NCI-H524 treated with DMSO at 0.1 percent for 48 hours (cell line): ENCODE measurements around the gene MS4A12.
"Not testable (repeated sequence)": the region's sequence is repeated elsewhere in the genome, so short reads cannot be mapped to it uniquely, and the experiment has no call there.

Source experiments
- DNase-seq: peaks from one replicate; lab custom pipeline; 2025; lab: John Stamatoyannopoulos, UW

The MS4A12 gene

GRCh38 chr11:60492488-60493009 is at the start of gene MS4A12:
TSS of gene MS4A12 (plus strand) at chr11:60492778. CDS start at chr11:60497319, 4,541 bp downstream.
- DNase-seq: no peak

- no peak for DNase-seq
Observed at GRCh38 chr11:60447070-60447469, 45.5 kb upstream of the MS4A12 start.

- no peak for DNase-seq
Observed at GRCh38 chr11:60447846-60448245, 44.7 kb upstream of the MS4A12 start.

GRCh38 chr11:60451185-60451584 is 41.4 kb upstream of the MS4A12 start:
- not testable (repeated sequence) for DNase-seq

- no peak for DNase-seq
Observed at GRCh38 chr11:60454212-60454611, 38.4 kb upstream of the MS4A12 start.

GRCh38 chr11:60455531-60456042 is 37.0 kb upstream of the MS4A12 start, which contains the start of gene MS4A1:
TSS of gene MS4A1 (plus strand) at chr11:60455847. CDS start at chr11:60462375, 6,528 bp downstream.
- no peak for DNase-seq

GRCh38 chr11:60457576-60457975 is 35.0 kb upstream of the MS4A12 start:
- no peak for DNase-seq

GRCh38 chr11:60459345-60459744 is 33.2 kb upstream of the MS4A12 start:
- DNase-seq: no peak

GRCh38 chr11:60468829-60469228 is 23.7 kb upstream of the MS4A12 start:
- DNase-seq: no peak

- DNase-seq: no peak
Observed at GRCh38 chr11:60469723-60470122, 22.9 kb upstream of the MS4A12 start.

- DNase-seq: no peak
Observed at GRCh38 chr11:60477035-60477445, 15.5 kb upstream of the MS4A12 start.

- DNase-seq: no peak
Observed at GRCh38 chr11:60482361-60482760, 10.2 kb upstream of the MS4A12 start.

GRCh38 chr11:60485987-60486386 is 6.6 kb upstream of the MS4A12 start:
- DNase-seq: no peak

- no peak for DNase-seq
Observed at GRCh38 chr11:60493454-60493853, 876 bp downstream of the MS4A12 start.

GRCh38 chr11:60498399-60498798 is 5.8 kb downstream of the MS4A12 start:
- DNase-seq: no peak

GRCh38 chr11:60498853-60499252 is 6.3 kb downstream of the MS4A12 start:
- DNase-seq: no peak

- no peak for DNase-seq
Observed at GRCh38 chr11:60500276-60500910, 7.8 kb downstream of the MS4A12 start.

GRCh38 chr11:60502221-60502775 is 9.7 kb downstream of the MS4A12 start:
- DNase-seq: no peak

GRCh38 chr11:60504219-60504905 is 11.8 kb downstream of the MS4A12 start:
- no peak for DNase-seq

- DNase-seq: not testable (repeated sequence)
Observed at GRCh38 chr11:60509609-60510008, 17.0 kb downstream of the MS4A12 start.

- DNase-seq: not testable (repeated sequence)
Observed at GRCh38 chr11:60510209-60510608, 17.6 kb downstream of the MS4A12 start.

GRCh38 chr11:60511393-60511792 is 18.8 kb downstream of the MS4A12 start:
- DNase-seq: no peak
